B cell (primary cell): Measurements from ENCODE around the gene EIPR1. TPM values are rescaled to one million over a fixed set of nuclear protein-coding genes. Genes with fewer than 3 reads are reported as not detected.

ENCODE experiments used
- ATAC-seq: fragments of 200-7000 bp; cut with Tn5 transposase; one replicate; pipeline ENCODE4 v1.10.0; 2021; ENCODE audit warnings: low read depth, mild to moderate bottlenecking, moderate number of reproducible peaks, moderate library complexity
- CTCF ChIA-PET: fragments of 350-600 bp; sonication (Branson Sonifier 250); formaldehyde crosslinking; loops from one replicate; lab custom pipeline; 2021; ENCODE audit warnings: antibody characterized with exemption, inconsistent platforms; lab: Charles Lee
- POLR2A ChIA-PET: fragments of 350-600 bp; sonication (Branson Sonifier 250); formaldehyde crosslinking; loops from one replicate; lab custom pipeline; 2021; ENCODE audit warnings: antibody characterized with exemption; lab: Charles Lee
- DNase-seq: peaks from one replicate; pipeline ENCODE4 v3.0.0; 2013
- H2AFZ ChIP-seq: 2 replicates; pipeline ENCODE4 v1.6.1; 2012; ENCODE audit warnings: mild to moderate bottlenecking, low read depth, low read length; ENCODE audit not compliant: insufficient read depth, poor library complexity, severe bottlenecking
- H3K27ac ChIP-seq, 2 donors: 1 replicate in 1 of 2; 2 replicates in 1 of 2; pipeline ENCODE4 v1.5.1; 2012 to 2013; ENCODE audit warnings: low read length in 2 of 2, mild to moderate bottlenecking in 2 of 2, moderate library complexity in 1 of 2
- H3K27me3 ChIP-seq, 4 experiments: fragments of 200-600 bp in 1 of 4; sonication (generic) in 1 of 4; replicated peaks in 1 of 4; 1 replicate in 2 of 4; 2 replicates in 2 of 4; pipeline versions ENCODE4 v1.6.1 to v1.7.0; 2013 to 2016; ENCODE audit warnings: low read length in 3 of 4, mild to moderate bottlenecking in 2 of 4, mixed read lengths in 1 of 4, moderate library complexity in 1 of 4; ENCODE audit not compliant: insufficient read depth in 4 of 4, control insufficient read depth in 3 of 4; ENCODE audit errors: control extremely low read depth in 1 of 4
- H3K36me3 ChIP-seq, 2 experiments: replicated peaks in 1 of 2; 1 replicate in 1 of 2; 2 replicates in 1 of 2; pipeline versions ENCODE4 v1.6.1 to v1.7.1; 2013; ENCODE audit warnings: low read length in 1 of 2; ENCODE audit not compliant: insufficient read depth in 2 of 2, control insufficient read depth in 1 of 2; ENCODE audit errors: control extremely low read depth in 1 of 2, extremely low read depth in 1 of 2
- H3K4me1 ChIP-seq, 2 donors: fragments of 200-600 bp in 1 of 2; sonication (generic) in 1 of 2; 1 replicate in 1 of 2; 2 replicates in 1 of 2; pipeline versions ENCODE4 v1.5.1 to v1.6.1; 2013 to 2017; ENCODE audit warnings: low read length in 2 of 2; ENCODE audit not compliant: control insufficient read depth in 2 of 2, insufficient read depth in 2 of 2
- H3K4me2 ChIP-seq: replicated peaks from 2 replicates; pipeline ENCODE3; 2012; ENCODE audit warnings: mild to moderate bottlenecking, low read depth, low read length; ENCODE audit not compliant: poor library complexity, severe bottlenecking
- H3K4me3 ChIP-seq, 5 experiments: fragments of 200-600 bp in 1 of 5; sonication (generic) in 1 of 5; 1 replicate in 3 of 5; 2 replicates in 2 of 5; pipeline versions ENCODE4 v1.5.1 to v1.7.0; 2011 to 2016; ENCODE audit warnings: low read length in 4 of 5, mild to moderate bottlenecking in 4 of 5, low read depth in 2 of 5, control low read depth in 1 of 5, moderate library complexity in 1 of 5; ENCODE audit not compliant: insufficient read depth in 1 of 5; ENCODE audit errors: control extremely low read depth in 1 of 5, extremely low read depth in 1 of 5
- H3K79me2 ChIP-seq: fragments of 200-600 bp; sonication (generic); one replicate; pipeline ENCODE4 v1.6.0; 2016; ENCODE audit warnings: low read length; ENCODE audit not compliant: control insufficient read depth, insufficient read depth
- H3K9ac ChIP-seq: fragments of 200-600 bp; sonication (generic); 2 replicates; pipeline ENCODE4 v1.6.1; 2017; ENCODE audit warnings: mild to moderate bottlenecking, low read length, moderate library complexity
- H3K9me3 ChIP-seq, 3 donors: one replicate each; pipeline versions ENCODE4 v1.6.1 to v1.7.1; 2013; ENCODE audit warnings: low read length in 2 of 3; ENCODE audit not compliant: control insufficient read depth in 2 of 3, insufficient read depth in 1 of 3; ENCODE audit errors: control extremely low read depth in 1 of 3
- H4K20me1 ChIP-seq: 2 replicates; pipeline ENCODE4 v1.6.0; 2012; ENCODE audit warnings: mild to moderate bottlenecking, low read length; ENCODE audit not compliant: insufficient read depth, control insufficient read depth, poor library complexity, severe bottlenecking
- H3K27ac Mint-ChIP-seq: one replicate; pipeline ENCODE4 v1.8.0; 2021; ENCODE audit warnings: mixed read lengths
- H3K27me3 Mint-ChIP-seq: one replicate; pipeline ENCODE4 v1.8.0; 2021; ENCODE audit warnings: mixed read lengths
- H3K4me1 Mint-ChIP-seq: one replicate; pipeline ENCODE4 v1.8.0; 2021; ENCODE audit warnings: mixed read lengths
- H3K4me3 Mint-ChIP-seq: one replicate; pipeline ENCODE4 v1.8.0; 2021; ENCODE audit warnings: mixed read lengths
- H3K9me3 Mint-ChIP-seq: one replicate; pipeline ENCODE4 v1.8.0; 2022; ENCODE audit warnings: mixed read lengths; ENCODE audit not compliant: insufficient read depth
- CTCF ChIP-seq: fragments of 200-600 bp; IDR thresholded peaks from one replicate; pipeline ENCODE4 v1.8.0; 2022; ENCODE audit warnings: antibody characterized with exemption, mild to moderate bottlenecking
- EZH2 ChIP-seq: IDR thresholded peaks from 2 replicates; pipeline ENCODE4 v1.6.1; 2012; ENCODE audit warnings: borderline replicate concordance, low read depth, mild to moderate bottlenecking, moderate library complexity, low read length; ENCODE audit not compliant: insufficient read depth, poor library complexity, severe bottlenecking
- WGBS: methylation state at CpG from one replicate; pipeline ENCODE4 v1.1.5; 2013; ENCODE audit warnings: missing lambda C conversion rate; ENCODE audit not compliant: insufficient coverage; 5-methylcytosine and 5-hydroxymethylcytosine counted together
- intact Hi-C: fragments of 100-400 bp; cut with micrococcal nuclease; formaldehyde crosslinking; loops from one replicate; pipeline ENCODE4 v1.10.0; 2022
- polyA plus RNA-seq: library from polyadenylated mRNA; depleted of rRNA; stranded (reverse); fragments of >200 nt; gene quantifications from 2 replicates; pipeline ENCODE4 v1.2.3, GENCODE V29; 2012
- total RNA-seq, 2 donors: library from RNA; stranded (reverse); fragments of 120-200 nt in 1 of 2; gene quantifications; 1 replicate in 1 of 2; 2 replicates in 1 of 2; pipeline versions ENCODE4 v1.2.3 to v1.2.4, GENCODE V29; 2013 to 2022

EIPR1 gene
- total and polyA plus RNA-seq, 2 donors (not counting 1 experiment from before 2014, with no cell fraction given) = 31.8 to 37.0 TPM

- H3K9me3 Mint-ChIP-seq = no peaks in the 10 kb centered on the region
- H2AFZ ChIP-seq = no peak overlapping the region
Observed at GRCh38 chr2:3212984-3213383, 164.6 kb downstream of the EIPR1 start.

GRCh38 chr2:3212061-3212362, 165.6 kb downstream of the EIPR1 start:
- H3K27ac ChIP-seq = no peak overlapping the region
- no peak overlapping the region for H3K4me2 ChIP-seq
- no peaks in the 10 kb centered on the region for H4K20me1 ChIP-seq
- H3K9me3 Mint-ChIP-seq = no peaks in the 10 kb centered on the region
- ATAC-seq (no peak), DNase-seq (no peak)
- H3K27me3 Mint-ChIP-seq = no peaks in the 10 kb centered on the region
- ChIA-PET POLR2A (no interaction called here), CTCF (no interaction called here)
- H3K27ac Mint-ChIP-seq = no peak overlapping the region
- TF ChIP-seq EZH2 = no peak
- no peak for TF ChIP-seq CTCF
- no peak overlapping the region for H2AFZ ChIP-seq
- H3K27me3 ChIP-seq = no peaks in the 10 kb centered on the region
- no peak overlapping the region for H3K9ac ChIP-seq
- no peak overlapping the region for H3K4me3 Mint-ChIP-seq
- no peak overlapping the region for H3K4me3 ChIP-seq
- H3K9me3 ChIP-seq = no peaks in the 10 kb centered on the region
- no peaks in the 10 kb centered on the region for H3K4me1 Mint-ChIP-seq
- peaks cover 38% of the 10 kb centered on the region for H3K79me2 ChIP-seq
- intact Hi-C loops = no loop called here
- peaks cover 2 to 21% of the 10 kb centered on the region in 2 experiments for H3K36me3 ChIP-seq
- WGBS = 100% methylated on average over 3 of the region's 5 CpGs
- peaks cover 0 to 4% of the 10 kb centered on the region in 2 donors for H3K4me1 ChIP-seq

More at GRCh38 chr2:3212984-3213383, 164.6 kb downstream of the EIPR1 start:
- ChIA-PET POLR2A (no interaction called here), CTCF (no interaction called here)
- H3K9me3 ChIP-seq = no peaks in the 10 kb centered on the region
- TF ChIP-seq CTCF (no peak), EZH2 (no peak)
- peak overlapping the region; percentile 9 for H3K4me2 ChIP-seq
- H3K27ac ChIP-seq = no peak overlapping the region
- peaks cover 2 to 19% of the 10 kb centered on the region in 2 experiments for H3K36me3 ChIP-seq
- no peaks in the 10 kb centered on the region for H3K27me3 Mint-ChIP-seq
- H3K4me1 Mint-ChIP-seq = no peaks in the 10 kb centered on the region
- H3K9ac ChIP-seq = no peak overlapping the region
- intact Hi-C loops = no loop called here
- no peaks in the 10 kb centered on the region for H4K20me1 ChIP-seq
- no peak overlapping the region for H3K27ac Mint-ChIP-seq
- H3K4me1 ChIP-seq = peaks cover 0 to 4% of the 10 kb centered on the region in 2 donors
- WGBS = no CpG with 5 or more reads among the region's 6 CpGs
- no peaks in the 10 kb centered on the region for H3K27me3 ChIP-seq
- peaks cover 45% of the 10 kb centered on the region for H3K79me2 ChIP-seq
- ATAC-seq (no peak), DNase-seq (no peak)
- H3K4me3 Mint-ChIP-seq = no peak overlapping the region
- H3K4me3 ChIP-seq = peak overlapping the region in 1 of 5 experiments; percentile 13
